Measurements from ENCODE around the gene PMEL. TPM values are rescaled to one million over a fixed set of nuclear protein-coding genes. Genes with fewer than 3 reads are reported as not detected.

PMEL gene
- total RNA-seq, 2 experiments from 2014 or later = 1.4 to 2.4 TPM

DNA sequence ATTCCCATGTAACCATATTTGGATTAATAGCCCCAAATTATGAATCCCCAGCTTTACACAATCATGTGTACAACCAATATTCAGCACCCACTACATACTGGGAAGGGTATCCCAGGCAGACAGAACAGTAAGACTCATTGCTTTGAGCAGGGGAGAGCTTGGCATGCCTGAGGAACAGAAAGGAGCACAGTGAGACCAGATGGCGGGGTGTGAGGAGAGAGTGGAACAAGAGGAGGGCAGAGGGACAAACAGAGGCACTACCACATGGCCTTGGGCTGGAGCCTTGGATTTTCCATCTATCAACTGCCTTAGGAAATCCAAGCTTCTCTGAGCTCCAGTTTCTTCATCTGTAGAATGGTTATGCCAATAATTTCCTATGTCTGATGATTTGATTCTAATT is 31.1 kb downstream of the PMEL start:
- no TSS peak for BruUV-seq (replicated peaks)
- Histone ChIP-seq H3K79me2 (ENCODE audit: insufficient read depth, low read depth, low read length) (peaks cover 44% of the 10 kb centered on the region), H3K4me1 (ENCODE audit: insufficient read depth, low read length, poor library complexity, severe bottlenecking) (peaks cover 46% of the 10 kb centered on the region), H3K9me3 (ENCODE audit: low read length) (no peaks in the 10 kb centered on the region), H4K20me1 (ENCODE audit: insufficient read depth, low read length) (peaks cover 11% of the 10 kb centered on the region; the same call in 1 of the 2 replicates), H3K9me2 (ENCODE audit: insufficient read depth, low read length) (no peaks in the 10 kb centered on the region), H3K36me3 (ENCODE audit: insufficient read depth, low read length) (peaks cover 68% of the 10 kb centered on the region), H3K27ac (ENCODE audit: low read depth, low read length, poor library complexity, severe bottlenecking) (no peak overlapping the region), H3K4me3 (ENCODE audit: low read depth, low read length, poor library complexity, severe bottlenecking) (no peak overlapping the region), H2AFZ (ENCODE audit: low read length) (no peak overlapping the region), H3K4me2 (ENCODE audit: low read length) (peak overlapping the region; percentile 86; the same call in 1 of the 2 replicates)
- TF ChIP-seq CTCF (conservative IDR thresholded peaks at IDR 0.05; ENCODE audit: low read length) (no peak), EZH2phosphoT487 (IDR thresholded peaks at IDR 0.05; ENCODE audit: borderline replicate concordance, low read depth, low read length) (no peak)
- ChIA-PET CTCF (ENCODE audit: unreplicated experiment) (interaction anchor here (1.2 to 1.5 kb wide), 2 partner anchors 108 to 196 kb away, joined by 3 read pairs; no protein-coding TSS in a partner anchor), POLR2A (interaction anchor here (1.0 to 2.1 kb wide), 3 partner anchors 9 to 40 kb away, joined by 4 to 7 read pairs (median 5); no protein-coding TSS in a partner anchor)
- intact Hi-C loops (cut with micrococcal nuclease; ENCODE audit: unreplicated experiment) = no loop called here
- DNase-seq (ENCODE audit: low spot score) = no peak

DNA sequence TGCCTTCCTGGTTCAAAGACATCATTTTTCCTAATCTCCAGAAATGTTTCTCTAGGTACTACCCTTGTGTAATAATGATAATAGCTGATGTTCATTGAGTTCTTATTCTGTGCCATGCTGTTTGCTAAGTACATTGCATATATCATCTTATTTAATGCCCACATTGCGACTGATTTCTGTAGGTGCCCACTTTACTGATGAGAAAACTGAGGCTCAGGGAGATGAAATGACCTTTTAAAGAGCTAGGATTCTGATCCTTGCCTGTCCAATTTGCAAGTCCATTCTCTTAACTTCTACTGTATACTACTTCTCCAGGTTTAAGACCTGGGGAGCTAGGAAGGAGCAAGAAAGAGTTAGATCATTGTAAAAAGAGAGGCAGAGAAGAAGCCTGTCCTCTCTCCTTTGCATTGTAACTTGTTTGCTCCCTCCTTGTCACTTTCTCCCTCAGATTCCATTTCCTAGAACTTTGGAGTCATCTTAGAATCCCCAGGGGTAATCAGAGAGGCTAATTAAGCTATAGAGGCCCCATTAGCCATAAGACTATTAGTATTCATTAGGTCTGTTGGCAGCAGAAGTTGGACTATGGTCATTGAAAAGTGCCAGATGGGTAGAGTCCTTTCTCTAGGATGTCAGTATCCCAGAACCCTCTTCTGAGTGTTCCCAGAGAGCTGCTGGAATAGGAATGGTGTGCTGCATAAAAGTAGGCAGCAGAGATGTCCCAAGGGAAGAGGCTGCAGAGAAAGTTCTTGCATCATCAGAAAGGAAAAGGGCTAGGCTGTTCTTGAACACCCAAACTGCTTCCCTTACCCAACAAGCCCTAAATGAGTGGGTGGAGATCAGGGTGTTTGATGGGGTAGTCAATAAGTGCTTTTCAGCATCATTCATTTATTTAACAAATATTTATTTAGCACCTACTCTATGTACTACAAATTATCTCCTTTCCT is 31.8 kb downstream of the PMEL start:
- POLR2A ChIA-PET = interaction anchor here (0.7 to 3.1 kb wide), 9 partner anchors 9 to 196 kb away, joined by 3 to 18 read pairs (median 5); partner anchors contain the start of genes ORMDL2, RAB5B and SARNP
- peaks cover 43% of the 10 kb centered on the region for H3K4me1 ChIP-seq (ENCODE audit: insufficient read depth, low read length, poor library complexity, severe bottlenecking)
- peaks cover 11% of the 10 kb centered on the region; the same call in 1 of the 2 replicates for H4K20me1 ChIP-seq (ENCODE audit: insufficient read depth, low read length)
- H3K27ac ChIP-seq (ENCODE audit: low read depth, low read length, poor library complexity, severe bottlenecking) = no peak overlapping the region
- no peak overlapping the region for H2AFZ ChIP-seq (ENCODE audit: low read length)
- TF ChIP-seq EZH2phosphoT487 (IDR thresholded peaks at IDR 0.05; ENCODE audit: borderline replicate concordance, low read depth, low read length) = no peak
- TF ChIP-seq CTCF (conservative IDR thresholded peaks at IDR 0.05; ENCODE audit: low read length) = no peak
- intact Hi-C loops (cut with micrococcal nuclease; ENCODE audit: unreplicated experiment) = loop anchor here (2.0 kb wide), 1 partner anchor 33 kb away; the partner anchor contains the start of genes CDK2 and PMEL
- peak overlapping the region; percentile 78 for H3K4me3 ChIP-seq (ENCODE audit: low read depth, low read length, poor library complexity, severe bottlenecking)
- no peak for DNase-seq (ENCODE audit: low spot score)
- H3K9me3 ChIP-seq (ENCODE audit: low read length) = no peaks in the 10 kb centered on the region
- CTCF ChIA-PET (ENCODE audit: unreplicated experiment) = interaction anchor here (0.6 to 1.5 kb wide), 3 partner anchors 107 to 703 kb away, joined by 3 read pairs; no protein-coding TSS in a partner anchor
- no TSS peak for BruUV-seq (replicated peaks)
- peaks cover 44% of the 10 kb centered on the region for H3K79me2 ChIP-seq (ENCODE audit: insufficient read depth, low read depth, low read length)
- H3K4me2 ChIP-seq (ENCODE audit: low read length) = peak overlapping the region; percentile 86
- H3K36me3 ChIP-seq (ENCODE audit: insufficient read depth, low read length) = peaks cover 61% of the 10 kb centered on the region
- no peaks in the 10 kb centered on the region for H3K9me2 ChIP-seq (ENCODE audit: insufficient read depth, low read length)
